Measurements from ENCODE around the gene SHC3. TPM values are rescaled to one million over a fixed set of nuclear protein-coding genes. Genes with fewer than 3 reads are reported as not detected.

SHC3 gene
- total RNA-seq, 1 experiment from 2014 or later = 1.8 TPM

DNA sequence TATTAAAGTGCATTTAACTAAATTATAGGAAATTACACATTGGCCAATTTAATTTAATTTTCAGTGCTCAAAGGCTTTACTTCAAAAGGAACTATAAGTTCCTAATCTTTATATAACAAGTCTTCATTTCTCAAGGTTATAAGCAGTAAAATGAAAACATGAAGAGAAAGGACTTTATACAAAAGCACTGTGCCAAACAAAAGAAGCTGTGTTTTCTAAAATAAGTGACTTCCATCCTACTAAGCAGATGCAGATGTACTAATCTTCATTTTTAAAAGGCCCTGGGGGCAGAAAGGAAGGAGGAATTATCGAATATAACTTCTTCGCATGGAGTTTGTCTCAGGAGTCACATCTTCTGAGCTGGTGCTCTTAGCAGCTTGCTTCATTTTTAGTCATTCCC lies 81.4 kb downstream of the SHC3 start:
- DNase-seq = no peak
- Histone ChIP-seq H3K9me3 (ENCODE audit: control insufficient read depth, low read depth, low read length) (no peaks in the 10 kb centered on the region), H3K18ac (ENCODE audit: insufficient read length, low read depth, low read length) (no peak overlapping the region), H4K5ac (ENCODE audit: insufficient read length, low read depth, low read length) (no peak overlapping the region), H2BK120ac (ENCODE audit: low read depth, low read length, poor library complexity, severe bottlenecking) (no peak overlapping the region), H3K14ac (ENCODE audit: insufficient read depth, low read length) (no peak overlapping the region), H3K27ac (ENCODE audit: insufficient read length, low read depth, low read length) (no peak overlapping the region), H2BK20ac (ENCODE audit: low read depth, low read length, poor library complexity, severe bottlenecking) (no peak overlapping the region), H3K27me3 (ENCODE audit: insufficient read depth, low read length) (no peaks in the 10 kb centered on the region), H2AK5ac (ENCODE audit: insufficient read length, low read length) (no peak overlapping the region), H3K79me2 (ENCODE audit: insufficient read depth, low read length) (no peaks in the 10 kb centered on the region), H3K56ac (ENCODE audit: insufficient read length, low read depth, low read length) (no peak overlapping the region), H3K9ac (ENCODE audit: extremely low read depth, insufficient read length, low read length) (no peak overlapping the region), H3K4me1 (ENCODE audit: insufficient read depth, low read length) (no peaks in the 10 kb centered on the region), H4K91ac (ENCODE audit: insufficient read length, low read depth, low read length) (no peak overlapping the region), H3K23ac (ENCODE audit: insufficient read length, low read depth, low read length) (no peak overlapping the region), H3K4ac (ENCODE audit: low read depth, low read length) (no peak overlapping the region), H3K4me2 (ENCODE audit: insufficient read depth, insufficient read length, low read length) (no peak overlapping the region), H4K20me1 (ENCODE audit: control insufficient read depth, insufficient read depth, insufficient read length) (no peaks in the 10 kb centered on the region), H2BK12ac (ENCODE audit: insufficient read length, low read depth, low read length) (no peak overlapping the region), H2AFZ (ENCODE audit: low read length) (no peak overlapping the region), H3K79me1 (ENCODE audit: insufficient read depth, low read depth, low read length, poor library complexity, severe bottlenecking) (no peaks in the 10 kb centered on the region), H2BK15ac (ENCODE audit: low read depth, low read length) (no peak overlapping the region), H4K8ac (replicated peaks; ENCODE audit: insufficient read length, low read depth, low read length) (no peak overlapping the region), H3T11ph (ENCODE audit: low read length) (no peak overlapping the region), H2BK5ac (ENCODE audit: insufficient read length, low read length) (no peak overlapping the region), H3K23me2 (ENCODE audit: insufficient read length, low read depth, low read length, poor library complexity, severe bottlenecking) (no peaks in the 10 kb centered on the region)
- Mint-ChIP-seq H3K4me1 (no peaks in the 10 kb centered on the region), H3K27ac (no peak overlapping the region), H3K4me3 (no peak overlapping the region), H3K27me3 (ENCODE audit: low read depth) (no peaks in the 10 kb centered on the region), H3K36me3 (ENCODE audit: insufficient read depth in 1 of 3, low read depth in 3 of 3) (peaks cover 0 to 4% (median 0%) of the 10 kb centered on the region in 3 experiments; a peak in 2 of 7 replicates), H3K9me3 (peaks cover 0 to 2% of the 10 kb centered on the region in 2 experiments; a peak in 3 of 5 replicates)
- WGBS (ENCODE audit: extremely low coverage, insufficient read length, low lambda C conversion rate) = no CpG with 5 or more reads among the region's 2 CpGs
- TF ChIP-seq, protein P1, sequence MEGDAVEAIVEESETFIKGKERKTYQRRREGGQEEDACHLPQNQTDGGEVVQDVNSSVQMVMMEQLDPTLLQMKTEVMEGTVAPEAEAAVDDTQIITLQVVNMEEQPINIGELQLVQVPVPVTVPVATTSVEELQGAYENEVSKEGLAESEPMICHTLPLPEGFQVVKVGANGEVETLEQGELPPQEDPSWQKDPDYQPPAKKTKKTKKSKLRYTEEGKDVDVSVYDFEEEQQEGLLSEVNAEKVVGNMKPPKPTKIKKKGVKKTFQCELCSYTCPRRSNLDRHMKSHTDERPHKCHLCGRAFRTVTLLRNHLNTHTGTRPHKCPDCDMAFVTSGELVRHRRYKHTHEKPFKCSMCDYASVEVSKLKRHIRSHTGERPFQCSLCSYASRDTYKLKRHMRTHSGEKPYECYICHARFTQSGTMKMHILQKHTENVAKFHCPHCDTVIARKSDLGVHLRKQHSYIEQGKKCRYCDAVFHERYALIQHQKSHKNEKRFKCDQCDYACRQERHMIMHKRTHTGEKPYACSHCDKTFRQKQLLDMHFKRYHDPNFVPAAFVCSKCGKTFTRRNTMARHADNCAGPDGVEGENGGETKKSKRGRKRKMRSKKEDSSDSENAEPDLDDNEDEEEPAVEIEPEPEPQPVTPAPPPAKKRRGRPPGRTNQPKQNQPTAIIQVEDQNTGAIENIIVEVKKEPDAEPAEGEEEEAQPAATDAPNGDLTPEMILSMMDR (conservative IDR thresholded peaks at IDR 0.05) = no peak

Measured in H9 (cell line).